ENCODE results near the gene WDR59.
"Not testable (repeated sequence)": the region's sequence is repeated elsewhere in the genome, so short reads cannot be mapped to it uniquely, and the experiment has no call there.

WDR59 gene

GRCh38 chr16:74844041-74844980 is 140.6 kb downstream of the WDR59 start:
- no peak for DNase-seq

GRCh38 chr16:74843381-74844035 is 141.4 kb downstream of the WDR59 start:
- not testable (repeated sequence) for DNase-seq

- DNase-seq: no peak
These were observed 142.5 kb downstream of the WDR59 start for GRCh38 chr16:74842413-74842812.

- DNase-seq: no peak
These were observed 143.0 kb downstream of the WDR59 start for GRCh38 chr16:74841904-74842303.

GRCh38 chr16:74841469-74841868 is 143.5 kb downstream of the WDR59 start:
- no peak for DNase-seq

GRCh38 chr16:74837056-74837455 is 147.9 kb downstream of the WDR59 start:
- DNase-seq: no peak

- DNase-seq: no peak
These were observed 148.7 kb downstream of the WDR59 start for GRCh38 chr16:74836111-74836671.

GRCh38 chr16:74832228-74832627 is 152.7 kb downstream of the WDR59 start:
- no peak for DNase-seq

GRCh38 chr16:74831467-74831866 is 153.5 kb downstream of the WDR59 start:
- DNase-seq: no peak

- DNase-seq: no peak
These were observed 154.3 kb downstream of the WDR59 start for GRCh38 chr16:74830648-74831047.

- DNase-seq: no peak
These were observed 155.3 kb downstream of the WDR59 start for GRCh38 chr16:74829637-74830036.

- no peak for DNase-seq
These were observed 159.0 kb downstream of the WDR59 start for GRCh38 chr16:74825941-74826340.

- no peak for DNase-seq
These were observed 159.9 kb downstream of the WDR59 start for GRCh38 chr16:74825016-74825415.

All from NCI-H510A (cell line).